HEK293 (cell line): ENCODE results near the gene FZD1.
A peak's percentile ranks its signal among the peaks of the same experiment; 100 is the strongest.

ENCODE experiments used
- CTCF ChIA-PET: fragments of 350-600 bp; formaldehyde crosslinking; extraction: SDS; loops from one replicate; lab custom pipeline; 2021; ENCODE audit warnings: antibody characterized with exemption; lab: Yijun Ruan, JAX
- POLR2A ChIA-PET: fragments of 300-600 bp; formaldehyde crosslinking; extraction: SDS; loops from one replicate; lab custom pipeline; 2020; ENCODE audit warnings: antibody characterized with exemption, inconsistent platforms; lab: Yijun Ruan, JAX
- H3K27ac ChIP-seq: fragments of 200-500 bp; sonication (Bioruptor generic); 2 replicates; pipeline ENCODE4 v1.5.1; 2014; ENCODE audit warnings: low read depth, low read length, control low read depth, inconsistent platforms; ENCODE audit errors: extremely low read depth
- H3K36me3 ChIP-seq, 2 experiments: fragments of 200-500 bp in 1 of 2; sonication (Bioruptor generic) in 1 of 2; 1 replicate in 1 of 2; 2 replicates in 1 of 2; pipeline ENCODE4 v1.5.1; 2014 to 2017; ENCODE audit warnings: inconsistent platforms in 2 of 2, low read length in 2 of 2; ENCODE audit not compliant: control insufficient read depth in 2 of 2, insufficient read depth in 1 of 2
- H3K4me1 ChIP-seq: fragments of 200-500 bp; sonication (Bioruptor generic); 2 replicates; pipeline ENCODE4 v1.5.1; 2014; ENCODE audit warnings: mild to moderate bottlenecking, low read length, inconsistent platforms; ENCODE audit not compliant: control insufficient read depth, insufficient read depth
- H3K4me3 ChIP-seq: 2 replicates; pipeline ENCODE4 v1.5.1; 2011; ENCODE audit warnings: low read depth, mild to moderate bottlenecking, control low read depth, low read length, moderate library complexity
- H3K9me3 ChIP-seq: fragments of 200-500 bp; sonication (Bioruptor generic); 2 replicates; pipeline ENCODE4 v1.5.1; 2014; ENCODE audit warnings: low read depth, low read length, inconsistent platforms; ENCODE audit not compliant: control insufficient read depth, insufficient read depth
- EGR2 ChIP-seq: fragments of 450-650 bp; formaldehyde crosslinking; IDR thresholded peaks from 2 replicates; pipeline ENCODE4 v1.5.1; 2016; ENCODE audit warnings: low read depth, missing biosample characterization, missing genetic modification characterization
- GLIS1 ChIP-seq: fragments of 450-650 bp; formaldehyde crosslinking; IDR thresholded peaks from 2 replicates; pipeline ENCODE4 v1.5.1; 2016; ENCODE audit warnings: missing biosample characterization, missing genetic modification characterization
- GLIS2 ChIP-seq: fragments of 450-650 bp; formaldehyde crosslinking; IDR thresholded peaks from 2 replicates; pipeline ENCODE4 v1.5.1; 2016; ENCODE audit warnings: missing biosample characterization, missing genetic modification characterization
- HOXA7 ChIP-seq: sonication (generic); formaldehyde crosslinking; IDR thresholded peaks from 2 replicates; pipeline ENCODE4 v1.8.1; 2022; ENCODE audit warnings: missing genetic modification reagents, borderline replicate concordance
- IKZF3 ChIP-seq: fragments of 450-650 bp; IDR thresholded peaks from 2 replicates; pipeline ENCODE4 v1.5.0; 2018; ENCODE audit warnings: missing biosample characterization, mild to moderate bottlenecking, missing genetic modification characterization, moderate library complexity
- KLF8 ChIP-seq: fragments of 450-650 bp; formaldehyde crosslinking; IDR thresholded peaks from 2 replicates; pipeline ENCODE4 v1.5.1; 2016; ENCODE audit warnings: missing biosample characterization, missing genetic modification characterization
- TCF7L2 ChIP-seq: IDR thresholded peaks from 2 replicates; pipeline ENCODE4 v1.6.1; 2011; ENCODE audit warnings: low read depth, mild to moderate bottlenecking, inconsistent platforms, low read length, moderate library complexity, borderline replicate concordance
- TSHZ1 ChIP-seq: fragments of 450-650 bp; formaldehyde crosslinking; IDR thresholded peaks from 2 replicates; pipeline ENCODE4 v1.5.1; 2016; ENCODE audit warnings: missing biosample characterization, missing genetic modification characterization, borderline replicate concordance
- YY2 ChIP-seq: fragments of 450-650 bp; formaldehyde crosslinking; IDR thresholded peaks from 2 replicates; pipeline ENCODE4 v1.5.1; 2016; ENCODE audit warnings: missing biosample characterization, missing genetic modification characterization
- ZBTB17 ChIP-seq: fragments of 450-650 bp; formaldehyde crosslinking; IDR thresholded peaks from 2 replicates; pipeline ENCODE4 v1.5.1; 2016; ENCODE audit warnings: missing biosample characterization, missing genetic modification characterization
- ZFHX2 ChIP-seq: fragments of 450-650 bp; formaldehyde crosslinking; conservative IDR thresholded peaks from 2 replicates; pipeline ENCODE4 v1.5.1; 2016; ENCODE audit warnings: missing biosample characterization, missing genetic modification characterization
- ZIC2 ChIP-seq: fragments of 450-650 bp; formaldehyde crosslinking; IDR thresholded peaks from 2 replicates; pipeline ENCODE4 v1.5.1; 2016; ENCODE audit warnings: missing biosample characterization, missing genetic modification characterization
- ZNF121 ChIP-seq: fragments of 450-650 bp; formaldehyde crosslinking; IDR thresholded peaks from 2 replicates; pipeline ENCODE4 v1.5.1; 2016; ENCODE audit warnings: missing biosample characterization, missing genetic modification characterization
- ZNF169 ChIP-seq: fragments of 450-650 bp; formaldehyde crosslinking; IDR thresholded peaks from 2 replicates; pipeline ENCODE4 v1.5.1; 2016; ENCODE audit warnings: missing biosample characterization, missing genetic modification characterization
- ZNF214 ChIP-seq: fragments of 450-650 bp; formaldehyde crosslinking; IDR thresholded peaks from 2 replicates; pipeline ENCODE4 v1.5.1; 2017; ENCODE audit warnings: missing biosample characterization, mild to moderate bottlenecking, missing genetic modification characterization, borderline replicate concordance
- ZNF221 ChIP-seq: fragments of 450-650 bp; formaldehyde crosslinking; IDR thresholded peaks from 2 replicates; pipeline ENCODE4 v1.5.1; 2017; ENCODE audit warnings: missing biosample characterization, missing genetic modification characterization, borderline replicate concordance
- ZNF223 ChIP-seq: fragments of 450-650 bp; formaldehyde crosslinking; IDR thresholded peaks from 2 replicates; pipeline ENCODE4 v1.5.1; 2016; ENCODE audit warnings: missing biosample characterization, missing genetic modification characterization
- ZNF335 ChIP-seq: fragments of 450-650 bp; formaldehyde crosslinking; conservative IDR thresholded peaks from 2 replicates; pipeline ENCODE4 v1.5.1; 2016; ENCODE audit warnings: missing biosample characterization, missing genetic modification characterization
- ZNF423 ChIP-seq: fragments of 450-650 bp; formaldehyde crosslinking; IDR thresholded peaks from 2 replicates; pipeline ENCODE4 v1.5.1; 2016; ENCODE audit warnings: missing biosample characterization, missing genetic modification characterization
- ZNF426 ChIP-seq: fragments of 450-650 bp; formaldehyde crosslinking; IDR thresholded peaks from 2 replicates; pipeline ENCODE4 v1.5.1; 2017; ENCODE audit warnings: missing biosample characterization, missing genetic modification characterization, mild to moderate bottlenecking, inconsistent platforms, moderate library complexity
- ZNF600 ChIP-seq: fragments of 450-650 bp; formaldehyde crosslinking; IDR thresholded peaks from 2 replicates; pipeline ENCODE4 v1.5.1; 2016; ENCODE audit warnings: missing biosample characterization, missing genetic modification characterization
- ZNF624 ChIP-seq: fragments of 450-650 bp; formaldehyde crosslinking; IDR thresholded peaks from 2 replicates; pipeline ENCODE4 v1.5.1; 2017; ENCODE audit warnings: missing biosample characterization, missing genetic modification characterization
- ZNF660 ChIP-seq: fragments of 450-650 bp; IDR thresholded peaks from 2 replicates; pipeline ENCODE4 v1.5.1; 2018; ENCODE audit warnings: missing biosample characterization, mild to moderate bottlenecking, missing genetic modification characterization
- ZSCAN30 ChIP-seq: fragments of 450-650 bp; IDR thresholded peaks from 2 replicates; pipeline ENCODE4 v1.5.1; 2018; ENCODE audit warnings: missing biosample characterization, mild to moderate bottlenecking, missing genetic modification characterization, moderate library complexity
- ZXDB ChIP-seq: fragments of 450-650 bp; formaldehyde crosslinking; IDR thresholded peaks from 2 replicates; pipeline ENCODE4 v1.5.1; 2016; ENCODE audit warnings: missing biosample characterization, missing genetic modification characterization
- TF ChIP-seq, protein P1 (sequence below): fragments of 450-650 bp; formaldehyde crosslinking; conservative IDR thresholded peaks from 2 replicates; pipeline ENCODE4 v1.5.1; 2016; ENCODE audit warnings: low read depth, missing biosample characterization, missing genetic modification characterization

Gene FZD1

DNA sequence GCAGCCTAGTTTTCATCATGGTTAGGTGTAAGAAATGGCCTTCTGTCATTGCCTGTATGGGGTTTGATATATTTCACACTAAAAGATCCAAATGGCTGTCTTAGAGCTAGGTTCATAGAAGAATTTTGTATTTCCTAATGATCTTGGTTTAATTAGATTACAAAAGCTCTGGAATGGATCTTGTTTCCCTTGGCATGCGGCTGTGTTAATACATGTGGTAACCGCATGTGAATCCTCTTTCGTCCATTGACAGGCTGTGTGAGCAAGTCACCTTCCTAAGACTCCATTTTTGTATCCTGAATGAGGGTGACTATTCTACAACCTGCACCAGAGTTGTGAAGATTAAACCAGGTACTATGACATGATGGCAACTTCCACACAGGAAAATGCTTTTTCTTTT is 12.4 kb upstream of the FZD1 start:
- Histone ChIP-seq H3K4me1 (no peaks in the 10 kb centered on the region), H3K9me3 (no peaks in the 10 kb centered on the region), H3K36me3 (no peaks in the 10 kb centered on the region), H3K27ac (no peak overlapping the region), H3K4me3 (no peak overlapping the region)
- ChIA-PET POLR2A (no interaction called here), CTCF (no interaction called here)
- TF ChIP-seq ZNF660 (tag by site-specific recombination) (no peak), ZNF169 (tag by site-specific recombination) (no peak), TSHZ1 (tag by site-specific recombination) (no peak), ZNF221 (tag by site-specific recombination) (no peak), TCF7L2 (no peak)

GRCh38 chr7:91263384-91264045 is 718 bp upstream of the FZD1 start:
- TF ChIP-seq HOXA7 (CRISPR knock-in tag) = no peak
- TF ChIP-seq ZNF121 (tag by site-specific recombination) = no peak
- peak; percentile 47; the same call in 1 of the 2 replicates for TF ChIP-seq ZBTB17 (tag by site-specific recombination)
- TF ChIP-seq, protein P1, sequence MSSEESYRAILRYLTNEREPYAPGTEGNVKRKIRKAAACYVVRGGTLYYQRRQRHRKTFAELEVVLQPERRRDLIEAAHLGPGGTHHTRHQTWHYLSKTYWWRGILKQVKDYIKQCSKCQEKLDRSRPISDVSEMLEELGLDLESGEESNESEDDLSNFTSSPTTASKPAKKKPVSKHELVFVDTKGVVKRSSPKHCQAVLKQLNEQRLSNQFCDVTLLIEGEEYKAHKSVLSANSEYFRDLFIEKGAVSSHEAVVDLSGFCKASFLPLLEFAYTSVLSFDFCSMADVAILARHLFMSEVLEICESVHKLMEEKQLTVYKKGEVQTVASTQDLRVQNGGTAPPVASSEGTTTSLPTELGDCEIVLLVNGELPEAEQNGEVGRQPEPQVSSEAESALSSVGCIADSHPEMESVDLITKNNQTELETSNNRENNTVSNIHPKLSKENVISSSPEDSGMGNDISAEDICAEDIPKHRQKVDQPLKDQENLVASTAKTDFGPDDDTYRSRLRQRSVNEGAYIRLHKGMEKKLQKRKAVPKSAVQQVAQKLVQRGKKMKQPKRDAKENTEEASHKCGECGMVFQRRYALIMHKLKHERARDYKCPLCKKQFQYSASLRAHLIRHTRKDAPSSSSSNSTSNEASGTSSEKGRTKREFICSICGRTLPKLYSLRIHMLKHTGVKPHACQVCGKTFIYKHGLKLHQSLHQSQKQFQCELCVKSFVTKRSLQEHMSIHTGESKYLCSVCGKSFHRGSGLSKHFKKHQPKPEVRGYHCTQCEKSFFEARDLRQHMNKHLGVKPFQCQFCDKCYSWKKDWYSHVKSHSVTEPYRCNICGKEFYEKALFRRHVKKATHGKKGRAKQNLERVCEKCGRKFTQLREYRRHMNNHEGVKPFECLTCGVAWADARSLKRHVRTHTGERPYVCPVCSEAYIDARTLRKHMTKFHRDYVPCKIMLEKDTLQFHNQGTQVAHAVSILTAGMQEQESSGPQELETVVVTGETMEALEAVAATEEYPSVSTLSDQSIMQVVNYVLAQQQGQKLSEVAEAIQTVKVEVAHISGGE (tag by site-specific recombination) = peak; percentile 90
- no peak for TF ChIP-seq YY2 (tag by site-specific recombination)
- peak; percentile 82 for TF ChIP-seq ZNF423 (tag by site-specific recombination)
- TF ChIP-seq ZNF624 (tag by site-specific recombination) = no peak
- 0 out of 2 replicates have a peak, but pooled peaks have one; percentile 11 for TF ChIP-seq ZNF660 (tag by site-specific recombination)
- peak; percentile 51 for TF ChIP-seq GLIS1 (tag by site-specific recombination)
- TF ChIP-seq KLF8 = no peak
- peak; percentile 68 for TF ChIP-seq ZNF223 (tag by site-specific recombination)
- 0 out of 2 replicates have a peak, but pooled peaks have one; percentile 15 for TF ChIP-seq ZXDB (tag by site-specific recombination)
- peak; percentile 50; the same call in 1 of the 2 replicates for TF ChIP-seq IKZF3 (tag by site-specific recombination)
- no peak for TF ChIP-seq ZNF214
- peak; percentile 84 for TF ChIP-seq ZSCAN30 (tag by site-specific recombination)
- TF ChIP-seq EGR2 = peak; percentile 32; the same call in 1 of the 2 replicates
- 0 out of 2 replicates have a peak, but pooled peaks have one; percentile 30 for TF ChIP-seq ZFHX2 (tag by site-specific recombination)
- no peak for TF ChIP-seq ZNF426 (tag by site-specific recombination)
- TF ChIP-seq ZNF600 (tag by site-specific recombination) = peak; percentile 39; the same call in 1 of the 2 replicates
- TF ChIP-seq GLIS2 (tag by site-specific recombination) = peak; percentile 53; the same call in 1 of the 2 replicates
- TF ChIP-seq ZNF335 (tag by site-specific recombination) = peak; percentile 52; the same call in 1 of the 2 replicates
- peak; percentile 54 for TF ChIP-seq ZIC2 (tag by site-specific recombination)
- H3K9me3 ChIP-seq = no peaks in the 10 kb centered on the region
- peak overlapping the region; percentile 66 for H3K27ac ChIP-seq
- H3K4me1 ChIP-seq = no peaks in the 10 kb centered on the region
- H3K4me3 ChIP-seq = peak overlapping the region; percentile 75
- POLR2A ChIA-PET = no interaction called here
- H3K36me3 ChIP-seq = peaks cover 0 to 8% of the 10 kb centered on the region in 2 experiments; a peak in 1 of 3 replicates
- CTCF ChIA-PET = interaction anchor here (0.7 to 0.8 kb wide), 3 partner anchors 24 to 1197 kb away, joined by 3 to 4 read pairs (median 4); no protein-coding TSS in a partner anchor
